HFFc6 (cell line): ENCODE results near the gene LRP11. TPM values are rescaled to one million over a fixed set of nuclear protein-coding genes. Genes with fewer than 3 reads are reported as not detected.
A peak's percentile ranks its signal among the peaks of the same experiment; 100 is the strongest.
"Not testable (repeated sequence)": the region's sequence is repeated elsewhere in the genome, so short reads cannot be mapped to it uniquely, and the experiment has no call there.

Experiments used
- DNase-seq: peaks from one replicate; pipeline ENCODE4 v3.0.0-alpha.2; 2018
- H3K27ac Mint-ChIP-seq: 2 replicates; pipeline ENCODE4 v1.8.0; 2020; ENCODE audit warnings: mild to moderate bottlenecking, mixed read lengths
- H3K27me3 Mint-ChIP-seq: 2 replicates; pipeline ENCODE4 v1.8.0; 2021; ENCODE audit warnings: mild to moderate bottlenecking, moderate library complexity, mixed read lengths; ENCODE audit not compliant: insufficient read depth
- H3K36me3 Mint-ChIP-seq: 2 replicates; pipeline ENCODE4 v1.8.0; 2021; ENCODE audit warnings: low read depth, mixed read lengths
- H3K4me1 Mint-ChIP-seq: 2 replicates; pipeline ENCODE4 v1.8.0; 2020; ENCODE audit warnings: low read depth, mixed read lengths
- H3K4me3 Mint-ChIP-seq: 2 replicates; pipeline ENCODE4 v1.8.0; 2020; ENCODE audit warnings: mild to moderate bottlenecking, moderate library complexity, mixed read lengths
- H3K9me3 Mint-ChIP-seq: 2 replicates; pipeline ENCODE4 v1.8.0; 2020; ENCODE audit warnings: mild to moderate bottlenecking, mixed read lengths
- CTCF ChIP-seq: fragments of 200-600 bp; sonication (generic); IDR thresholded peaks from 2 replicates; pipeline ENCODE4 v1.5.0; 2021; ENCODE audit warnings: antibody characterized with exemption, mild to moderate bottlenecking
- total RNA-seq, 6 experiments: library from RNA; stranded (reverse); fragmentation: NEBNext Ultra II Directional; extraction: Animal tissue kit (Norgen Biotek cat#: 25700); gene quantifications; 2 replicates in 1 of 6; 3 replicates in 5 of 6; pipeline ENCODE4 v1.2.3, GENCODE V29; 2021

The LRP11 gene
- total RNA-seq, 6 experiments from 2014 or later: 27.4 to 34.6 (median 30.4) TPM

- TF ChIP-seq CTCF: no peak
- Mint-ChIP-seq H3K4me3 (no peak overlapping the region), H3K36me3 (peaks cover 9% of the 10 kb centered on the region; the same call in 1 of the 2 replicates), H3K9me3 (no peaks in the 10 kb centered on the region), H3K27me3 (no peaks in the 10 kb centered on the region), H3K4me1 (peaks cover 75% of the 10 kb centered on the region), H3K27ac (no peak overlapping the region)
- DNase-seq: no peak
These were observed 18.6 kb downstream of the LRP11 start for GRCh38 chr6:149845549-149845948.

- peaks cover 73% of the 10 kb centered on the region for H3K4me1 Mint-ChIP-seq
- H3K9me3 Mint-ChIP-seq: no peaks in the 10 kb centered on the region
- H3K4me3 Mint-ChIP-seq: no peak overlapping the region
- TF ChIP-seq CTCF: no peak
- DNase-seq: no peak
- no peaks in the 10 kb centered on the region for H3K27me3 Mint-ChIP-seq
- peaks cover 9% of the 10 kb centered on the region; the same call in 1 of the 2 replicates for H3K36me3 Mint-ChIP-seq
- H3K27ac Mint-ChIP-seq: no peak overlapping the region; the same call in none of the 2 replicates
These were observed 19.7 kb downstream of the LRP11 start for GRCh38 chr6:149844480-149844879.

GRCh38 chr6:149844036-149844435 lies 20.1 kb downstream of the LRP11 start:
- H3K9me3 Mint-ChIP-seq, H3K27ac Mint-ChIP-seq, H3K4me3 Mint-ChIP-seq, DNase-seq, H3K36me3 Mint-ChIP-seq, H3K27me3 Mint-ChIP-seq: not testable (repeated sequence)
- peaks cover 73% of the 10 kb centered on the region for H3K4me1 Mint-ChIP-seq

- Mint-ChIP-seq H3K4me3 (no peak overlapping the region), H3K36me3 (peaks cover 5% of the 10 kb centered on the region; the same call in 1 of the 2 replicates), H3K27ac (no peak overlapping the region), H3K4me1 (peaks cover 68% of the 10 kb centered on the region), H3K27me3 (no peaks in the 10 kb centered on the region), H3K9me3 (no peaks in the 10 kb centered on the region)
- TF ChIP-seq CTCF: no peak
- no peak for DNase-seq
These were observed 21.0 kb downstream of the LRP11 start for GRCh38 chr6:149843051-149843633.

- peaks cover 59% of the 10 kb centered on the region for H3K4me1 Mint-ChIP-seq
- H3K36me3 Mint-ChIP-seq: peaks cover 5% of the 10 kb centered on the region; the same call in 1 of the 2 replicates
- TF ChIP-seq CTCF: no peak
- H3K27ac Mint-ChIP-seq: no peak overlapping the region
- H3K4me3 Mint-ChIP-seq: no peak overlapping the region
- DNase-seq: no peak
- H3K9me3 Mint-ChIP-seq: no peaks in the 10 kb centered on the region
- H3K27me3 Mint-ChIP-seq: no peaks in the 10 kb centered on the region
These were observed 21.8 kb downstream of the LRP11 start for GRCh38 chr6:149842331-149842730.

- Mint-ChIP-seq H3K4me3 (peak overlapping the region; percentile 47), H3K4me1 (peaks cover 44% of the 10 kb centered on the region), H3K9me3 (no peaks in the 10 kb centered on the region), H3K27ac (peak overlapping the region; percentile 88), H3K36me3 (peaks cover 5% of the 10 kb centered on the region; the same call in 1 of the 2 replicates), H3K27me3 (no peaks in the 10 kb centered on the region)
- DNase-seq: peak; percentile 92
- TF ChIP-seq CTCF: peak; percentile 81
These were observed 23.6 kb downstream of the LRP11 start for GRCh38 chr6:149840345-149841075.
